Mesodermal cell (in vitro differentiated cells): ENCODE data around the gene MOB3C.

Experiments
- H3K27ac ChIP-seq: 2 replicates; pipeline ENCODE4 v1.7.0; 2013; ENCODE audit warnings: mild to moderate bottlenecking, low read depth, low read length, moderate library complexity; ENCODE audit not compliant: severe bottlenecking
- H3K36me3 ChIP-seq: 2 replicates; pipeline ENCODE4 v1.7.1; 2013; ENCODE audit warnings: mild to moderate bottlenecking, low read length, moderate library complexity; ENCODE audit not compliant: control insufficient read depth, insufficient read depth
- H3K4me1 ChIP-seq: one replicate; pipeline ENCODE4 v1.7.1; 2013; ENCODE audit warnings: mild to moderate bottlenecking, low read length; ENCODE audit not compliant: insufficient read depth, control insufficient read depth, poor library complexity, severe bottlenecking
- H3K4me3 ChIP-seq: 2 replicates; pipeline ENCODE4 v1.7.0; 2013; ENCODE audit warnings: low read length, control low read depth, mild to moderate bottlenecking; ENCODE audit not compliant: insufficient read depth, poor library complexity, severe bottlenecking; ENCODE audit errors: extremely low read depth
- H3K9me3 ChIP-seq: 2 replicates; pipeline ENCODE4 v1.7.1; 2013; ENCODE audit warnings: mild to moderate bottlenecking, low read length, moderate library complexity; ENCODE audit not compliant: control insufficient read depth
- WGBS, 2 experiments: methylation state at CpG; one replicate each; pipeline ENCODE4 v1.1.5; 2013; ENCODE audit warnings: missing lambda C conversion rate in 2 of 2; ENCODE audit not compliant: insufficient coverage in 2 of 2; 5-methylcytosine and 5-hydroxymethylcytosine counted together

MOB3C gene

GRCh38 chr1:46589529-46589928 lies 27.1 kb downstream of the MOB3C start:
- peaks cover 76% of the 10 kb centered on the region for H3K36me3 ChIP-seq

DNA sequence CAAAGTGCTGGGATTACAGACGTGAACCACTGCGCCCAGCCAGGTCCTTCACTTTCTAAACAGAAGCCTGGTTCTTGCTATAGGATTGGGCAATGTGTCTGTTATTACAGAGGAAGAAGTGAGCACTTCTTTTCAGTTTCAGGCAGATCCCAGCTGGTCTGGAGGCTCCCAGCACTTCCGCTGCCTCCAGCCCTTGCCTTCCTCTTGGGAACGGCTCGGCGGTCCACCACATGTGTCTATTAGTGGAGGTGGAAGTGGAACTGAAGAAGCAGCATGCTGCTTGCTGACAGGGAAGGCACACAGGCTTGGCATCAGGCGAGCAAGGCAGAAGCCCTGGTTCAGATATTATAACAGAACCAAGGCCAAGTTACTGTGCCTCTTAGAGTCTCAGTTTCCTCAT lies 29.5 kb downstream of the MOB3C start:
- 93 to 100% methylated on average over 7 of the region's 7 CpGs for WGBS, 2 experiments
- no peak overlapping the region for H3K27ac ChIP-seq
- H3K36me3 ChIP-seq: peaks cover 76% of the 10 kb centered on the region
- no peaks in the 10 kb centered on the region for H3K4me1 ChIP-seq
- no peaks in the 10 kb centered on the region for H3K9me3 ChIP-seq
- H3K4me3 ChIP-seq: no peak overlapping the region

More at GRCh38 chr1:46589529-46589928, 27.1 kb downstream of the MOB3C start:
- no peak overlapping the region for H3K4me3 ChIP-seq
- H3K27ac ChIP-seq: no peak overlapping the region
- WGBS, 2 experiments: 91 to 100% methylated on average over 3 of the region's 3 CpGs
- no peaks in the 10 kb centered on the region for H3K9me3 ChIP-seq
- no peaks in the 10 kb centered on the region for H3K4me1 ChIP-seq

GRCh38 chr1:46585312-46585938 lies 31.2 kb downstream of the MOB3C start:
- Histone ChIP-seq H3K4me1 (no peaks in the 10 kb centered on the region), H3K36me3 (peaks cover 70% of the 10 kb centered on the region), H3K27ac (no peak overlapping the region), H3K4me3 (no peak overlapping the region), H3K9me3 (no peaks in the 10 kb centered on the region)
- 88 to 95% methylated on average over 8 to 9 of the region's 12 CpGs for WGBS, 2 experiments

DNA sequence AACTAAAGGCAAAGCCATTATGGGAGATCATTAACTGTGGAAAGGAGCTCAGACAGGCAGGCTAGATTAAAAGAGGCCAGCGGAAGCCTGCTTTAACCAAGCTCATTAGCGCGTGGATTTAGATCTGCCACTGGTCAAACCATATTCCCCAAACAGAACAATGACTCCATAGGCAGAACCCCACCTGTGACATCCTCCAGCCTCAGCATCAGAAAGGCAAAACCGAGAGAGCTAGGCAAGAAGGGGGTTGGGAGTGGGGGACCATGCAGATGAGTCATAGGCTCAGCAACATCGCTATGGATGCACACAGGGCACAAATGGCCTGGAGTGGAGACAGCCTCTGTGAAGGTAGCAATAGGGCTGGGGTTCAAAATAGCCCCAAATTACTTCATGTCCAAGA lies 33.1 kb downstream of the MOB3C start:
- WGBS, 2 experiments: 77 to 78% methylated on average over 3 of the region's 5 CpGs
- Histone ChIP-seq H3K9me3 (no peaks in the 10 kb centered on the region), H3K4me3 (no peak overlapping the region), H3K27ac (no peak overlapping the region), H3K36me3 (peaks cover 69% of the 10 kb centered on the region), H3K4me1 (no peaks in the 10 kb centered on the region)

- Histone ChIP-seq H3K36me3 (peaks cover 69% of the 10 kb centered on the region), H3K9me3 (no peaks in the 10 kb centered on the region), H3K27ac (no peak overlapping the region), H3K4me3 (no peak overlapping the region), H3K4me1 (no peaks in the 10 kb centered on the region)
- 76 to 81% methylated on average over 3 to 5 of the region's 7 CpGs for WGBS, 2 experiments
Measured at GRCh38 chr1:46582972-46583371, 33.6 kb downstream of the MOB3C start.

DNA sequence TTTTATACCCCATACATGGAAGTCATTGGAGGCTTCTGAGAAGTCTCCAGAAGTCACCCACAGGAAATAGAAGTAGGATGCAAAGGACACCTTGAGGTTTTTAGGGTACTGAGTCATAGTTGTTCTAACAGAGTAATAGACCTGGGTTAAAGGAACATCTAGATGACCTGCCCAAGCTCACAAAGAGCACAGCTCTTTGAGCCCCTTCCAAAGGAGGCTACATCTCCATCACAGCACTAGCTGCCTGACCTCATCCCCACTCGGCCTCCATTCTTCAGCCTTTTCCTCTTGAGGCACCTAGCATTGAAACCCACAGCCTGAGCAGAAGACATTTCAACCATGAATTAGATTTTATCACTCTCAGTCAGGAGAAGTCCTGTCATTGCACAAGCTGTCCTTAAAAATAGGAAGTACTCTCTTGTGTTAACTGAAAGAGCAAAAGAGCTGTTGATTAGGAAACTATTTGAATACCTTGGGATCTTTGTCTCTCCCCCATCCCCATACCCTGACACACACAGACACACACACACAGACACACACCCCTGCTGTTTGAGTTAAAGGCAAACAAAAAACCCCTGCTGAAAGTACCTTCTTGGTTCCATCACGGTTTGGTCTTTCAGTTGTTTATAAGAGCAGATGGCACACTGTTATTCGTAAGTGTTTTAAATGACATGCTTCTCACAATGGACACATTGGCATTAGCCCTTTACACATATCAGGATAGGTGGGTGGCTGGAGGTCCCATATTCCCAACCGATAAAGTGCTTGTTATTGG lies 34.7 kb downstream of the MOB3C start:
- no peak overlapping the region for H3K27ac ChIP-seq
- H3K9me3 ChIP-seq: no peaks in the 10 kb centered on the region
- H3K4me1 ChIP-seq: no peaks in the 10 kb centered on the region
- 65 to 100% methylated on average over 1 to 3 of the region's 4 CpGs for WGBS, 2 experiments
- H3K36me3 ChIP-seq: peaks cover 64% of the 10 kb centered on the region
- no peak overlapping the region for H3K4me3 ChIP-seq

GRCh38 chr1:46580140-46580903 lies 36.3 kb downstream of the MOB3C start:
- Histone ChIP-seq H3K4me1 (no peaks in the 10 kb centered on the region), H3K27ac (no peak overlapping the region), H3K9me3 (no peaks in the 10 kb centered on the region), H3K36me3 (peaks cover 57% of the 10 kb centered on the region), H3K4me3 (no peak overlapping the region)
- WGBS, 2 experiments: 89 to 96% methylated on average over 3 to 6 of the region's 6 CpGs

DNA sequence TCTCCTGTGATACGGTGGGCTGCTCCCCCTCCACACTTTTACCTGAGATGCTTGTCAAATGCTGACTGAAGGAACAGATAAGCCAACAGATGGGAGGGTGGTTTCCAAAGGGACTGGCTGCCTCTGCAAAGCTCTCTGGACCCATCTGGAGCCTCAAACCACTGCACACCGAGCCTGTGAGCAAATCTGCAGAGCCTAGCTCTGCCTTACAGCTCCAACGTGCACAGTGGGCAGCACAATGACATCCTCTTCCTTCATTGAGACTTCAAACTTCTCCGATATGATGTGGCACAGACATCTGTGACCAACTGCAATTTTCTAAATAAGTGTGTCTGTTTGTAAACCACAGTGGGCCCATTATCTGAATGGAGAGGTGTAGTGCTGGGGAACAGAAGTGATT lies 38.9 kb downstream of the MOB3C start:
- Histone ChIP-seq H3K27ac (no peak overlapping the region), H3K36me3 (peaks cover 38% of the 10 kb centered on the region), H3K9me3 (no peaks in the 10 kb centered on the region), H3K4me3 (no peak overlapping the region), H3K4me1 (no peaks in the 10 kb centered on the region)
- 94 to 100% methylated on average over 2 to 3 of the region's 4 CpGs for WGBS, 2 experiments

DNA sequence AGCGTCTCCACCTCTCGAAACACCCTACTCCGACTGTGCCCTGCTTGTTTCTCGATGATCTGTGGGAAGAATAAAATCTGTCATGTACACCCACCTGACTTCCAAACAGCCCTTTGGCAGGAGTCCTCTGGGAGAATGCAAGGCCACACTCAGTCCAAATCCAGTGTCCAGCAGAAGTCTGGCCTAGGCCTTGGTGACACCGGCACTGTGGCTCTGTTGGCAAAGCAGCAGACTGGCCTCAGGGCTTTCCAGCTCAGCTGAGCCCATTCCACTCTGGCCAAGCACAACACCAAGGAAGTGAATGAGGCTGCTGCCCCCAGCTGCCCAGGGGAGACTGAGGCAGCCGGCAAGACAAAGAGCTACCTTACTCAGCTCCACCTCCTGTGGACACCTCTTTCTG lies 40.0 kb downstream of the MOB3C start:
- H3K9me3 ChIP-seq: no peaks in the 10 kb centered on the region
- no peak overlapping the region for H3K27ac ChIP-seq
- peaks cover 34% of the 10 kb centered on the region for H3K36me3 ChIP-seq
- H3K4me1 ChIP-seq: no peaks in the 10 kb centered on the region
- 92 to 97% methylated on average over 3 to 5 of the region's 6 CpGs for WGBS, 2 experiments
- H3K4me3 ChIP-seq: no peak overlapping the region

DNA sequence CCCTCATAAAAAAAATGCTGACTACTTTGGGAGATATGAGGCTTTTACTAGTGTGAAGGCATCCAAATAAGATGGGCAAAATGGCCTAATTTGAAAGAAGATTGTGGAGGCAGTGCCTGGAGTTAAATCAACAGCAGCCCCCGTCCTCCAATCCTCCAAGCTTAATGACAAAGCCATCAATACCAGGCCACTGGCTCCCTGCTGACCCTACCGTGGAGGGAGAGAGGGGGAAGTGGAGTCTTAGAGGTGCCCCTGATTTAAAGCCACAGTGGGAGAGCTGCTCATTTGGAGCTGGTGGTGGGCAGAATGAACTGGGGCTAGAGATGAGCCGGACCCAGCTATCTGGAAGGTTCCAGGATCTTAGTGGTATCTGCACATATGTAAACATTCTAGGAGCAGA lies 40.8 kb downstream of the MOB3C start:
- Histone ChIP-seq H3K36me3 (peaks cover 29% of the 10 kb centered on the region), H3K4me3 (no peak overlapping the region), H3K27ac (no peak overlapping the region), H3K9me3 (no peaks in the 10 kb centered on the region), H3K4me1 (no peaks in the 10 kb centered on the region)
- WGBS, 2 experiments: no CpG with 5 or more reads among the region's 3 CpGs
